ENCODE results near the gene SYTL3. TPM values are rescaled to one million over a fixed set of nuclear protein-coding genes. Genes with fewer than 3 reads are reported as not detected.

The SYTL3 gene
- polyA plus RNA-seq, 1 of the 3 experiments (the other 2 are of a cell fraction) = 2.3 TPM

DNA sequence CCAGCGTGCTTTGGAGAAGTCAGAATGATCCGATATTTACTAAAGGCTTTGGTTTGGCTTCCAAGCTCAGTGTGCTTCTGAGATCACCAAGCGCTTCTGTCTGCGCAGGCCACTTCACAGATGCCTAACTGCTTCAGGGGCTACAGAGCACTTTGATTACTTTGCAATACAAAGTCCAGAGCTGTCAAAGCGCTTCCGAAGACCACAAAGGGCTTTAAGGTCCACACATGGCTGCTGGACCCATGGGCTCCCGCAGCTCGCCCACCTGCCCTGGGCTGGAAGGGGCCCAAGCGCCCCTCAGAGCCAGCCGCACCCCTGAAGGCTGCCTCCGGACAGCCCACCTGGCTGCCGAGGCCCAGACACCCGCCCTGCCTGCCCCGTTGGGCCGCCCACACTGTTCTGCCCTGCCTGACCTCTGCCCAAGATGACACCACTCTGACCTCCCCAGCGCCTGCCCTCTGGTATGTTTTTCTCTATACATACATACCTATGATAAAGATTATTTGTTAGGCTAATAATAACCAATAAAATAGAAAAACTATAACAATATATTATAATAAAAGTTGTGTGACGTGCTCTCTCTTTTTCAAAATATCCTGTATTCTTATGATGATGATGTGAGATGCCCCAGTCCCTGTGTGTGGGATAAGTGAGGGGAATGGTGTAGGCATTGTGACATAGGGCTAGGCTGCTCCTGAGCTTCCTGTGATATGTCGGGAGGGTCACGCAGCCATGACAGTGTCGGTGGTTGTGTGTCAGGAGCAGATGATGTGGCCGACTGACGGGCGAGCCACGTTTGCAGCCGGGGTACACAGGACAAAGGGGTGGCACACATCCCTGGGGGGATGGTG lies 27.9 kb upstream of the SYTL3 start:
- CTCF ChIA-PET = interaction anchor here (0.8 to 4.5 kb wide), 7 partner anchors 12 to 408 kb away, joined by 3 to 24 read pairs (median 4); no protein-coding TSS in a partner anchor
- H2AFZ ChIP-seq (ENCODE audit: low read depth) = no peak overlapping the region
- TF ChIP-seq EZH2phosphoT487 (IDR thresholded peaks at IDR 0.05; ENCODE audit: borderline replicate concordance, low read depth) (no peak), IRF3 (IDR thresholded peaks at IDR 0.05; ENCODE audit: low read depth, low read length) (no peak), TAF1 (IDR thresholded peaks at IDR 0.05; ENCODE audit: borderline replicate concordance, low read depth, low read length) (no peak), REST (IDR thresholded peaks at IDR 0.05; ENCODE audit: low read depth, low read length) (no peak), RXRA (IDR thresholded peaks at IDR 0.05; ENCODE audit: borderline replicate concordance, low read depth) (no peak), RAD21 (IDR thresholded peaks at IDR 0.05; ENCODE audit: low read length) (no peak; the same call in 1 of the 2 replicates), POLR2AphosphoS5 (IDR thresholded peaks at IDR 0.05; ENCODE audit: low read depth, low read length) (no peak), NRF1 (IDR thresholded peaks at IDR 0.05; ENCODE audit: low read depth, low read length) (peak; percentile 14; the same call in 1 of the 2 replicates), RFX5 (IDR thresholded peaks at IDR 0.05; ENCODE audit: low read length) (no peak), MXI1 (IDR thresholded peaks at IDR 0.05; ENCODE audit: low read depth, low read length) (peak; percentile 82), MAX (IDR thresholded peaks at IDR 0.05; ENCODE audit: low read depth) (no peak), CHD2 (IDR thresholded peaks at IDR 0.05; ENCODE audit: low read length, partially characterized antibody) (peak; percentile 80), FOXJ3 (CRISPR knock-in tag; IDR thresholded peaks at IDR 0.05) (peak; percentile 22; the same call in 1 of the 2 replicates), NFIC (IDR thresholded peaks at IDR 0.05; ENCODE audit: borderline replicate concordance) (no peak), YY1 (IDR thresholded peaks at IDR 0.05; ENCODE audit: low read depth) (no peak), ELF1 (IDR thresholded peaks at IDR 0.05) (no peak), GATA2 (CRISPR knock-in tag; IDR thresholded peaks at IDR 0.05) (peak; percentile 23), JUND (IDR thresholded peaks at IDR 0.05) (no peak)
- TF ChIP-seq, protein P1, sequence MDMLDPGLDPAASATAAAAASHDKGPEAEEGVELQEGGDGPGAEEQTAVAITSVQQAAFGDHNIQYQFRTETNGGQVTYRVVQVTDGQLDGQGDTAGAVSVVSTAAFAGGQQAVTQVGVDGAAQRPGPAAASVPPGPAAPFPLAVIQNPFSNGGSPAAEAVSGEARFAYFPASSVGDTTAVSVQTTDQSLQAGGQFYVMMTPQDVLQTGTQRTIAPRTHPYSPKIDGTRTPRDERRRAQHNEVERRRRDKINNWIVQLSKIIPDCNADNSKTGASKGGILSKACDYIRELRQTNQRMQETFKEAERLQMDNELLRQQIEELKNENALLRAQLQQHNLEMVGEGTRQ (IDR thresholded peaks at IDR 0.05; ENCODE audit: borderline replicate concordance, low read depth, low read length) = no peak
- TF ChIP-seq, protein P2, sequence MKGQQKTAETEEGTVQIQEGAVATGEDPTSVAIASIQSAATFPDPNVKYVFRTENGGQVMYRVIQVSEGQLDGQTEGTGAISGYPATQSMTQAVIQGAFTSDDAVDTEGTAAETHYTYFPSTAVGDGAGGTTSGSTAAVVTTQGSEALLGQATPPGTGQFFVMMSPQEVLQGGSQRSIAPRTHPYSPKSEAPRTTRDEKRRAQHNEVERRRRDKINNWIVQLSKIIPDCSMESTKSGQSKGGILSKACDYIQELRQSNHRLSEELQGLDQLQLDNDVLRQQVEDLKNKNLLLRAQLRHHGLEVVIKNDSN (IDR thresholded peaks at IDR 0.05; ENCODE audit: borderline replicate concordance, low read depth) = no peak
- TF ChIP-seq, protein P3, sequence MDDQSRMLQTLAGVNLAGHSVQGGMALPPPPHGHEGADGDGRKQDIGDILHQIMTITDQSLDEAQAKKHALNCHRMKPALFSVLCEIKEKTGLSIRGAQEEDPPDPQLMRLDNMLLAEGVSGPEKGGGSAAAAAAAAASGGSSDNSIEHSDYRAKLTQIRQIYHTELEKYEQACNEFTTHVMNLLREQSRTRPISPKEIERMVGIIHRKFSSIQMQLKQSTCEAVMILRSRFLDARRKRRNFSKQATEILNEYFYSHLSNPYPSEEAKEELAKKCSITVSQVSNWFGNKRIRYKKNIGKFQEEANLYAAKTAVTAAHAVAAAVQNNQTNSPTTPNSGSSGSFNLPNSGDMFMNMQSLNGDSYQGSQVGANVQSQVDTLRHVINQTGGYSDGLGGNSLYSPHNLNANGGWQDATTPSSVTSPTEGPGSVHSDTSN (IDR thresholded peaks at IDR 0.05) = no peak
- TF ChIP-seq, protein P4, sequence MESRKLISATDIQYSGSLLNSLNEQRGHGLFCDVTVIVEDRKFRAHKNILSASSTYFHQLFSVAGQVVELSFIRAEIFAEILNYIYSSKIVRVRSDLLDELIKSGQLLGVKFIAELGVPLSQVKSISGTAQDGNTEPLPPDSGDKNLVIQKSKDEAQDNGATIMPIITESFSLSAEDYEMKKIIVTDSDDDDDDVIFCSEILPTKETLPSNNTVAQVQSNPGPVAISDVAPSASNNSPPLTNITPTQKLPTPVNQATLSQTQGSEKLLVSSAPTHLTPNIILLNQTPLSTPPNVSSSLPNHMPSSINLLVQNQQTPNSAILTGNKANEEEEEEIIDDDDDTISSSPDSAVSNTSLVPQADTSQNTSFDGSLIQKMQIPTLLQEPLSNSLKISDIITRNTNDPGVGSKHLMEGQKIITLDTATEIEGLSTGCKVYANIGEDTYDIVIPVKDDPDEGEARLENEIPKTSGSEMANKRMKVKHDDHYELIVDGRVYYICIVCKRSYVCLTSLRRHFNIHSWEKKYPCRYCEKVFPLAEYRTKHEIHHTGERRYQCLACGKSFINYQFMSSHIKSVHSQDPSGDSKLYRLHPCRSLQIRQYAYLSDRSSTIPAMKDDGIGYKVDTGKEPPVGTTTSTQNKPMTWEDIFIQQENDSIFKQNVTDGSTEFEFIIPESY (IDR thresholded peaks at IDR 0.05; ENCODE audit: borderline replicate concordance, low read depth) = no peak

More for the DNA sequence above, 27.9 kb upstream of the SYTL3 start:
- no peaks in the 10 kb centered on the region for H3K9me3 ChIP-seq
- H3K27ac ChIP-seq (ENCODE audit: low read depth in 2 of 2, low read length in 1 of 2) = peak overlapping the region in 1 of 2 experiments; percentile 99; a peak in 2 of 4 replicates
- POLR2A ChIA-PET = interaction anchor here (0.5 to 1.8 kb wide), 5 partner anchors 10 to 129 kb away, joined by 3 to 14 read pairs (median 4); partner anchors contain the start of gene DYNLT1
- 89% methylated on average over 17 of the region's 25 CpGs for WGBS (ENCODE audit: low lambda C conversion rate)
- no peak overlapping the region for H3K9ac ChIP-seq
- H3F3A ChIP-seq (replicated peaks; ENCODE audit: insufficient read depth) = no peaks in the 10 kb centered on the region
- no peaks in the 10 kb centered on the region for H3K9me2 ChIP-seq
- peaks cover 3% of the 10 kb centered on the region; the same call in 1 of the 2 replicates for H3K79me2 ChIP-seq (ENCODE audit: insufficient read depth)
- no peaks in the 10 kb centered on the region for H3K27me3 ChIP-seq (ENCODE audit: insufficient read depth)
- no peaks in the 10 kb centered on the region for H4K20me1 ChIP-seq (ENCODE audit: insufficient read depth)
- H3K4me3 ChIP-seq (ENCODE audit: low read depth in 2 of 2, low read length in 1 of 2) = no peak overlapping the region; a peak in 1 of 4 replicates
- DNase-seq = peak; percentile 85
- no peak overlapping the region for H3K4me2 ChIP-seq
- peaks cover 0 to 45% of the 10 kb centered on the region in 2 experiments; a peak in 2 of 4 replicates for H3K4me1 ChIP-seq (ENCODE audit: control insufficient read depth in 1 of 2, insufficient read depth in 2 of 2, low read depth in 1 of 2, low read length in 1 of 2)
- H3K36me3 ChIP-seq (replicated peaks in 1 of 2; ENCODE audit: control insufficient read depth in 1 of 2, insufficient read depth in 2 of 2, low read length in 1 of 2) = peaks cover 8 to 40% of the 10 kb centered on the region in 2 experiments
